ENCODE measurements around the gene C14orf119. TPM values are rescaled to one million over a fixed set of nuclear protein-coding genes. Genes with fewer than 3 reads are reported as not detected.

C14orf119 gene
- total and polyA plus RNA-seq, 9 of the 15 experiments (the other 6 are each of a cell fraction or from before 2014, with no cell fraction given): 36.7 to 251 (median 51.8) TPM

DNA sequence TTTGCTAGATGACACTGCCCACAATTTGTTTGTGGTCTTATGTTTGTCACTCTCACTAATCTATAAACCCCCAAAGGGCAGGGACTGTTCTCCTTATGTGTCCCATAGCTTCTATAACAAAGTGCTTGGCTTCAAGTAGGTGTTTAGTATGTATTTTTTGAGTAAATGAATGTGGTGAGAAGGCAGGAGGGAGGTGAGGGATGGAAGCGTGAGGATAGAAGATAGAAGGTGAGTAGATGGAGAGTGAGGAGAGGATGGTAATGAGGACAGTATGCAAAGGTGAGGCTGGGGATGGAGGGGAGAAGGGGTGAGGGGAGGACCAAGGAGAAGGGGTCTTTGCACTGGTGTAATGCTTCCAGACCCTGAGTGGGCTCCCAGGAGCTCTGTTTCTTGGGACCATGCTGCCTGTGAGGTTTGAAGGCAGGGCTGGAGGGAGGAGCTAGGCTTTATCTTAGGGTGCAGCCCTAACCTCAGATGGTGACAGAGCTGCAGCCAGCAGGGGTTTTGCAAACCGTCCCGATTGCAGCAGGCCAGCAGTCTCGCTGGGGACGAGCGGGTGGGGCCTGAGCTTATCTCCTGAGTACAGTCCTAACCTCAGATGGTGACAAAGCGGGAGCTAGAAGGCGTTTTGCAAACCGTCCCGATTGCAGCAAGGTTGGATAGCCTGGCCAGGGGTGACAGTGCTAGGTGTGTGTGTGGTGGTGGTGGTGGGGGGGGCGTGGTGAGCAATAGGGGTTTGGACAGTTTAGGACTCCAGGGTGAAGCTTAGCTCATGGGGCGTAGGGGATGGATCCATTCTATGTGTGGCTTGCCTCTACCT lies 17.3 kb downstream of the C14orf119 start (continued):
- TF ChIP-seq HCFC1 (IDR thresholded peaks at IDR 0.05; ENCODE audit: low read depth, low read length) (no peak), BRD4 (IDR thresholded peaks at IDR 0.05) (no peak), ZNF3 (CRISPR knock-in tag; IDR thresholded peaks at IDR 0.05) (no peak), ZNF76 (CRISPR knock-in tag; IDR thresholded peaks at IDR 0.05; ENCODE audit: borderline replicate concordance) (no peak), SMARCE1 (IDR thresholded peaks at IDR 0.05) (peak; percentile 99), HNRNPLL (IDR thresholded peaks at IDR 0.05; ENCODE audit: low read depth, low read length, poor library complexity, severe bottlenecking) (no peak), CBX3 (IDR thresholded peaks at IDR 0.05; ENCODE audit: borderline replicate concordance in 1 of 2, low read length in 2 of 2) (peak in 1 of 2 experiments; percentile 78; a peak in 1 of 3 replicates), ZC3H4 (CRISPR knock-in tag; IDR thresholded peaks at IDR 0.05; ENCODE audit: borderline replicate concordance) (no peak)
- TF ChIP-seq, protein P1, sequence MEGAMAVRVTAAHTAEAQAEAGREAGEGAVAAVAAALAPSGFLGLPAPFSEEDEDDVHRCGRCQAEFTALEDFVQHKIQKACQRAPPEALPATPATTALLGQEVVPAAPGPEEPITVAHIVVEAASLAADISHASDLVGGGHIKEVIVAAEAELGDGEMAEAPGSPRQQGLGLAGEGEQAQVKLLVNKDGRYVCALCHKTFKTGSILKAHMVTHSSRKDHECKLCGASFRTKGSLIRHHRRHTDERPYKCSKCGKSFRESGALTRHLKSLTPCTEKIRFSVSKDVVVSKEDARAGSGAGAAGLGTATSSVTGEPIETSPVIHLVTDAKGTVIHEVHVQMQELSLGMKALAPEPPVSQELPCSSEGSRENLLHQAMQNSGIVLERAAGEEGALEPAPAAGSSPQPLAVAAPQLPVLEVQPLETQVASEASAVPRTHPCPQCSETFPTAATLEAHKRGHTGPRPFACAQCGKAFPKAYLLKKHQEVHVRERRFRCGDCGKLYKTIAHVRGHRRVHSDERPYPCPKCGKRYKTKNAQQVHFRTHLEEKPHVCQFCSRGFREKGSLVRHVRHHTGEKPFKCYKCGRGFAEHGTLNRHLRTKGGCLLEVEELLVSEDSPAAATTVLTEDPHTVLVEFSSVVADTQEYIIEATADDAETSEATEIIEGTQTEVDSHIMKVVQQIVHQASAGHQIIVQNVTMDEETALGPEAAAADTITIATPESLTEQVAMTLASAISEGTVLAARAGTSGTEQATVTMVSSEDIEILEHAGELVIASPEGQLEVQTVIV (CRISPR knock-in tag; IDR thresholded peaks at IDR 0.05; ENCODE audit: borderline replicate concordance): no peak
- TF ChIP-seq, protein P2, sequence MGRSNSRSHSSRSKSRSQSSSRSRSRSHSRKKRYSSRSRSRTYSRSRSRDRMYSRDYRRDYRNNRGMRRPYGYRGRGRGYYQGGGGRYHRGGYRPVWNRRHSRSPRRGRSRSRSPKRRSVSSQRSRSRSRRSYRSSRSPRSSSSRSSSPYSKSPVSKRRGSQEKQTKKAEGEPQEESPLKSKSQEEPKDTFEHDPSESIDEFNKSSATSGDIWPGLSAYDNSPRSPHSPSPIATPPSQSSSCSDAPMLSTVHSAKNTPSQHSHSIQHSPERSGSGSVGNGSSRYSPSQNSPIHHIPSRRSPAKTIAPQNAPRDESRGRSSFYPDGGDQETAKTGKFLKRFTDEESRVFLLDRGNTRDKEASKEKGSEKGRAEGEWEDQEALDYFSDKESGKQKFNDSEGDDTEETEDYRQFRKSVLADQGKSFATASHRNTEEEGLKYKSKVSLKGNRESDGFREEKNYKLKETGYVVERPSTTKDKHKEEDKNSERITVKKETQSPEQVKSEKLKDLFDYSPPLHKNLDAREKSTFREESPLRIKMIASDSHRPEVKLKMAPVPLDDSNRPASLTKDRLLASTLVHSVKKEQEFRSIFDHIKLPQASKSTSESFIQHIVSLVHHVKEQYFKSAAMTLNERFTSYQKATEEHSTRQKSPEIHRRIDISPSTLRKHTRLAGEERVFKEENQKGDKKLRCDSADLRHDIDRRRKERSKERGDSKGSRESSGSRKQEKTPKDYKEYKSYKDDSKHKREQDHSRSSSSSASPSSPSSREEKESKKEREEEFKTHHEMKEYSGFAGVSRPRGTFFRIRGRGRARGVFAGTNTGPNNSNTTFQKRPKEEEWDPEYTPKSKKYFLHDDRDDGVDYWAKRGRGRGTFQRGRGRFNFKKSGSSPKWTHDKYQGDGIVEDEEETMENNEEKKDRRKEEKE (IDR thresholded peaks at IDR 0.05; ENCODE audit: borderline replicate concordance in 1 of 2, control insufficient read depth in 1 of 2, low read depth in 2 of 2, low read length in 1 of 2): no peak
- TF ChIP-seq, protein P3, sequence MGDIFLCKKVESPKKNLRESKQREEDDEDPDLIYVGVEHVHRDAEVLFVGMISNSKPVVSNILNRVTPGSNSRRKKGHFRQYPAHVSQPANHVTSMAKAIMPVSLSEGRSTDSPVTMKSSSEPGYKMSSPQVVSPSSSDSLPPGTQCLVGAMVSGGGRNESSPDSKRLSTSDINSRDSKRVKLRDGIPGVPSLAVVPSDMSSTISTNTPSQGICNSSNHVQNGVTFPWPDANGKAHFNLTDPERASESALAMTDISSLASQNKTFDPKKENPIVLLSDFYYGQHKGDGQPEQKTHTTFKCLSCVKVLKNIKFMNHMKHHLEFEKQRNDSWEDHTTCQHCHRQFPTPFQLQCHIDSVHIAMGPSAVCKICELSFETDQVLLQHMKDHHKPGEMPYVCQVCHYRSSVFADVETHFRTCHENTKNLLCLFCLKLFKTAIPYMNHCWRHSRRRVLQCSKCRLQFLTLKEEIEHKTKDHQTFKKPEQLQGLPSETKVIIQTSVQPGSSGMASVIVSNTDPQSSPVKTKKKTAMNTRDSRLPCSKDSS (IDR thresholded peaks at IDR 0.05; ENCODE audit: low read depth, partially characterized antibody): no peak
- TF ChIP-seq, protein P4, sequence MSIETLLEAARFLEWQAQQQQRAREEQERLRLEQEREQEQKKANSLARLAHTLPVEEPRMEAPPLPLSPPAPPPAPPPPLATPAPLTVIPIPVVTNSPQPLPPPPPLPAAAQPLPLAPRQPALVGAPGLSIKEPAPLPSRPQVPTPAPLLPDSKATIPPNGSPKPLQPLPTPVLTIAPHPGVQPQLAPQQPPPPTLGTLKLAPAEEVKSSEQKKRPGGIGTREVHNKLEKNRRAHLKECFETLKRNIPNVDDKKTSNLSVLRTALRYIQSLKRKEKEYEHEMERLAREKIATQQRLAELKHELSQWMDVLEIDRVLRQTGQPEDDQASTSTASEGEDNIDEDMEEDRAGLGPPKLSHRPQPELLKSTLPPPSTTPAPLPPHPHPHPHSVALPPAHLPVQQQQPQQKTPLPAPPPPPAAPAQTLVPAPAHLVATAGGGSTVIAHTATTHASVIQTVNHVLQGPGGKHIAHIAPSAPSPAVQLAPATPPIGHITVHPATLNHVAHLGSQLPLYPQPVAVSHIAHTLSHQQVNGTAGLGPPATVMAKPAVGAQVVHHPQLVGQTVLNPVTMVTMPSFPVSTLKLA (conservative IDR thresholded peaks at IDR 0.05): peak; percentile 43 to 89; a peak in 2 of 4 replicates
- TF ChIP-seq, protein P5, sequence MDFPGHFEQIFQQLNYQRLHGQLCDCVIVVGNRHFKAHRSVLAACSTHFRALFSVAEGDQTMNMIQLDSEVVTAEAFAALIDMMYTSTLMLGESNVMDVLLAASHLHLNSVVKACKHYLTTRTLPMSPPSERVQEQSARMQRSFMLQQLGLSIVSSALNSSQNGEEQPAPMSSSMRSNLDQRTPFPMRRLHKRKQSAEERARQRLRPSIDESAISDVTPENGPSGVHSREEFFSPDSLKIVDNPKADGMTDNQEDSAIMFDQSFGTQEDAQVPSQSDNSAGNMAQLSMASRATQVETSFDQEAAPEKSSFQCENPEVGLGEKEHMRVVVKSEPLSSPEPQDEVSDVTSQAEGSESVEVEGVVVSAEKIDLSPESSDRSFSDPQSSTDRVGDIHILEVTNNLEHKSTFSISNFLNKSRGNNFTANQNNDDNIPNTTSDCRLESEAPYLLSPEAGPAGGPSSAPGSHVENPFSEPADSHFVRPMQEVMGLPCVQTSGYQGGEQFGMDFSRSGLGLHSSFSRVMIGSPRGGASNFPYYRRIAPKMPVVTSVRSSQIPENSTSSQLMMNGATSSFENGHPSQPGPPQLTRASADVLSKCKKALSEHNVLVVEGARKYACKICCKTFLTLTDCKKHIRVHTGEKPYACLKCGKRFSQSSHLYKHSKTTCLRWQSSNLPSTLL (IDR thresholded peaks at IDR 0.05): no peak

Measured in K562 (cell line).